NCI-H1092 (cell line): Measurements from ENCODE around the gene IFIT2.
"Not testable (repeated sequence)": the region's sequence is repeated elsewhere in the genome, so short reads cannot be mapped to it uniquely, and the experiment has no call there.

Experiments
- DNase-seq: peaks from one replicate; lab custom pipeline; 2025; lab: John Stamatoyannopoulos, UW

IFIT2 gene

DNA sequence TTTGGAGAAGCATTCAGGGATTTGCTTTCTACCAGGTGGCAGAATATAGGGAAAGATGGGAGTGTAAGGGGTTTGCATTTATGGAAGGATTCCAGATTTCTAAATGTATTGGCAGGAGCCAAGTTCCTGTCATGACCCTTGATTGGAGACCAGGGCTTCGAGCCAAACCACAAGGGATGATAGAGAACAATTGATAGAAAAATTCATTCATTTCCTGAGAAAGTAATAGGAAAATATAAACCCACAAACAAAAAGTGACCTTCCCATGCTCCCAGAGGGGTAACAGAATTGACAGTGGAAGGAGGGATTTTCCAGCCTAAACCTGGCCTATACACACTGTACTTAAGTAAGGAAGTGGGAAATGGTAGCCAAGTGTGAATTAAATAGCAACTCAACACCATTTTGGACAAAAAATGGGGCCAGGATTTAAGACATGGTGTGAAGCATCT is 22.4 kb upstream of the IFIT2 start:
- no peak for DNase-seq

DNA sequence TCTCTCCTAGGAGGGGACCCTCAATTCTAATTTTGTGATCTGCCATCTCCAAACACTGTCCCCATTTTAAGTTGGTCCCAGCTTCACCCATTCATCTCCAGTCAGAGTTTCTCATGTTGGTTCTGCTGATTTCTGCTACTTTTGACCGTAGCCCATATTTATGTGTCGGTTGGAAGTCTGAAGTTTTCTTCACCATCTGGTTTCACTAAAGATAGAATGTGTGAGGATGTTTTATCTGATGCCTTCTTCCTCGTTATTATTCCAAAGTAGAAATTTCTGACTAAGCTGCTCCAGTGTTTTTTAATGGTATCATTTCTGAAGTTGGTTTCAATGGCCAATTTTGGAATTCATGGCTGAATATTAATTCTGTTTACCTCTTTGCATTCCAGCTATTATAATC is 21.3 kb upstream of the IFIT2 start:
- no peak for DNase-seq

DNA sequence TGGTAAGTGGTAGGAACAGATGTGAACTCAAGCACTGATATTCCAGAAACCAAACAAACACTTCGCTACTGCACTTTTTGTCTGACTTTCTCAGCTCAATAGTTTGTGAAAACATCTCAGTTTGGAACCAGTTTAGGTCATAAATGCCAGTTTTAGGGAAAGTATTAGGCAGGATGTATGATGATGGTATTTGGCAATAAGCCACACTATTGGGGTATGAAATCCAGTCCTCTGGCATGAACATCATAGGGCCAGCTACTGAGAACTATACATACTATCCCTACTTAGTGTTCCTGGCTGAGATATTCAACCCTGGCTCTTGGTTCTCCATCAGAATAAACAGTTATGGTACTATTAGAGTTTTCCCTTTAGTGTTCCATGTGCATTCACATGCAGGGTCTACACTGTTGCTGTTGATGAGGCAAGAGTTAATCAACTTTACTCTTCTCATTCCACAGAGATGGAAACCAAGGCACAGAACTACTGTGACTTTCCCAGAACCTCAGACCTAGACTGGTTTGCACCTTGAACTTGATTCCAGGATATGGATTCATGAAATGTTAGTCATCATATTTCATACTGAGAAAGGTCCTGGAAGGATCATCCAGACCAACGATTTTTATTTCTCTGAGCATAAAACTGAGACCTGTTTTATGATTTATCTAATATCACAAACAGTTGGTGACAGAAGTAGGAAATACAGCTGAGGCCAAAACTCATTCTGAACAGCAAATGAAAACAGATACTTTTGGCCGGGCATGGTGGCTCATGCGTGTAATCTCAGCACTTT is 20.0 kb upstream of the IFIT2 start:
- no peak for DNase-seq

DNA sequence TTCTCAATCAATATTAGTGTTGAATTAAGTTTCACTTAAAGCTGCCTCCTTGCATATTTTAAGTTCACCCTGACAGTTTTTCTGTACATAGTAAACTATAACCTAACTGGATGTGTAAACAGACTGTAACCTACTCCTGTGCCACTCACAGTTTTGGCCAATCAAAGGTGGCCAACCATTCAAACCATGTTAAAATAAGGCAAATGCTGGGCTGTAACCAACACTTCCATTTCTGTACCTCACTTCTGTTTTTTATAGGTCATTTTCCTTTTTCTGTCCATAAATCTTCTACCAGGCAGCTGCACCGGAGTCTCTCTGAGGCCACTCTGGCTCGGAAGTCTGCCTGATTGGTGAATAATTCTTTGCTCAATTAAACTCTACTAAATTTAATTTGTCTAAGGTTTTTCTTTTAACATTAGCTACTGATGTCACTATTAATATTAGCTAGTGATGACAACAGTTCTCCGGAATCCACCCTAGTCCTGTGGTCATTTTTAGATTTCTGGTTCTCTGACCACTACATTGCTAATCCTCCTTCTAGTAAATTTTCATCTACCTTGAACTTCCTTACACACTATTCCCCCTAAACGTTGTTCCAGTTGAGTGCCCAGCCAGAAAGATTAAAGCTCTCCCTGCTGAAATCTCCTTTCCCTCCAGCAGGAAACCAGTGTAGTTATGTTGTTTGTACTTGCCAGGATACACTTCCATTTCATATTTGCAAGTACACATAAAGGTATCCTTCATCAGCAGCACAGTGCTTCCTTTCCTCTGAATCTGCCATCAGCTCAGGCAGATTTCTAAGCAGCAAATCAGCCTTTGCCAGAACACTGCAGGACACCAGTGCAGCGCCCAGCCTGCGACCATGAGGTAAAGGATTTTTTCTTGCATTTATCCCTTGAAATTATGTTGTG is 18.6 kb upstream of the IFIT2 start:
- DNase-seq, result peak; percentile 30

DNA sequence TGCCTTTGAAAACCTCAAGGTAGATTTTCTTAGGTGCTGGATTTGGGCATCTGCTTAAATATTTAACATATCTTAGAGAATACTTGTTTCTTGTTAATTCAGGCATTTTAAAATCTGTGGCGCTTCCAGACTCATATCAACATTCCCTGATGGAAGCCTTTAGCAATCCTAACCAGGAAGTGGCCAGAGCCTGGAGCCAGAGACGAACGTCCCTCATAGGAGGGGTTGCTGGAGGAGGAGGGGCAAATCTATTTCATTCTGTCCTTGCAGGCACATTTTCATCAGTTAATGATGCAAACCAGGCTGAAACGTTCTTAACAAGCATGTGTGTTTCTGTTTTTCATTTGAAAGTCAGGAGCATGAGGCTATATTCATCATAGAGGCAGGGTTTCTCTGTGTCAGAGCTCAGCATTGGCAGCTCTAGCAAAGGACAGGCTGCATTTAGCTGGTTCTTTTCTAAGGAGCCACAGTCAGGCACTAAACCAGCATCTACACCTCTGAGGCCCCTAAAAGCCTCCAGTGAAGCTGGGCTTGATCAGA is 17.8 kb upstream of the IFIT2 start:
- peak; percentile 48 for DNase-seq

DNA sequence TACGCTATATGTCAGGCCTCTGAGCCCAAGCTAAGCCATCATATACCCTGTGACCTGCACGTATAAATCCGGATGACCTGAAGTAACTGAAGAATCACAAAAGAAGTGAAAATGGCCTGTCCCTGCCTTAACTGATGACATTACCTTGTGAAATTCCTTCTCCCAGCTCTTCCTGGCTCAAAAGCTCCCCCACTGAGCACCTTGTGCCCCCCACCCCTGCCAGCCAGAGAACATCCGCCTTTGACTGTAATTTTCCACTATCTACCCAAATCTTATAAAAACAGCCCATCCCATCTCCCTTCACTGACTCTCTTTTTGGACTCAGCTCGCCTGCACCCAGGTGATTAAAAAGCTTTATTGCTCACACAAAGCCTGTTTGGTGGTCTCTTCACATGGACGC is 17.1 kb upstream of the IFIT2 start:
- DNase-seq, result not testable (repeated sequence)

DNA sequence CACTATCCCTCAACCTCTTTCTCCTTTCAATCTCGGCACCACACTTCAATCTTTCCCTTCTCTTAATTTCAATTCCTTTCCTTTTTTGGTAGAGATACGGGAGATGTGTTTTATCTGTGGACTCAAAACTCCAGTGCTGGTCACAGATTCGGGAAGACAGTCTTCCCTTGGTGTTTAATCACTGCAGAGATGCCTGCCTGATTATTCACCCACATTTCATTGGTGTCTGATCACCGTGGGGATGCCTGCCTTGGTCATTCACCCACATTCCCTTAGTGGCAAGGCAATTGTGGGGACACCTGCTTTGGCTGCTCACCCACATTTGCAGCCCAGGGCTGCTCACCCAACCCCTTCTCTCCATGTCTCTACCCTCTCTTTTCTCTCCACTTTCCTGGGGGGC is 16.5 kb upstream of the IFIT2 start:
- not testable (repeated sequence) for DNase-seq

DNA sequence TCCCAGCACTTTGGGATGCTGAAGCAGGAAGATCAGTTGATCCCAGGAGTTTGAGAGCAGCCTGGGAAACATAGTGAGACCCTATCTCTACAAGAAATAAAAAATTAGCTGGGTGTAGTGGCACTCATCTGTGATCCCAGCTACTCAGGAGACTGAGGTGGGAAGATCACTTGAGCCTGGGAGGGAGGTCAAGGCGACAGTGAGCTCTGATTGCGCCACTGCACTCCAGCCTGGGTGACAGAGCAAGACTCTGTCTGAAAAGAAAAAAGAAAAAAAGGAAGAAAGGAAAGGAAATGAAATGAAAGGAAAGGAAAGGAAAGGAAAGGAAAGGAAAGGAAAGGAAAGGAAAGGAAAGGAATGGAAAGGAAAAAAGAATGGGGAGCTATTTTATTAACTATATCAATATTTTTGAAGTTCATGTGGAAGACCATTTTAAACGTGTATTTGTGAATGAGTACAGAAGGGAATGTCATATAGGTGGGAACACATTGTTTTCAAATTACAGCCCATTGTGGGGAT is 7.1 kb upstream of the IFIT2 start:
- no peak for DNase-seq

DNA sequence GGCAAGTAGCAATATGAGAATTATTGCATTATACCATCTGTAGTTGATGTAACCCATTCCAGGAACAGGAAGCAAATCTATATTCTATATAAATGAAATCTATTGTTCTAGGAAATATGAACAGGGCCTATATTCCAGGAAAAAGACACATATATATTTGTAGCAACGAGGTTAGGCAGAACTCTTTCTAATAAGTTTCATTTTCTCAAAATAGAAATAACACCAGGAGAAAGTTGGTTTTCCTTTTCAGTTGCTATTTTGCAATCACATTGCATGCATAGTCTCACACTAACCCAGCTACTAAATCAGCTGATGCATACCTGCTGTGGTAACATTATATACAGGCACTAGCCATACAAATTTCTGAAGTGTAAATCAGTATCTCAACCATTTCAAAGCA is 6.2 kb upstream of the IFIT2 start:
- DNase-seq, result no peak

DNA sequence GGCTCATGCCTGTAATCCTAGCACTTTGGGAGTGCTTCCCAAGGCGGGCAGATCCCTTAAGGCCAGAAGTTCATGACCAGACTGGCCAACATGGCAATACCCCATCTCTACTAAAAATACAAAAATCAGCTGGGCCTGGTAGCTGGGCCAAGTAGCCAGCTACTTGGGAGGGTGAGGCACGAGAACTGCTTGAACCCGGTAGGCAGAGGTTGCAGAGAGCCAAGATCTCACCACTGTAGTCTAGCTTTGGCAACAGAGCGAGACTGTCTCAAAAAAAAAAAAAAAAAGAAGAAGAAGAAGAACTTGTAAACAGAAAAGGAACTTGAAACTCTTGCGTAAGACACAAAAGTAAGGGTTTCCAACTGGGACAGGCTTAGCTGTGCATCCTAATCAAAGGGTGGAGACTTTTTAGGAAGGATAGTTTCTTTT is 5.6 kb upstream of the IFIT2 start:
- no peak for DNase-seq

DNA sequence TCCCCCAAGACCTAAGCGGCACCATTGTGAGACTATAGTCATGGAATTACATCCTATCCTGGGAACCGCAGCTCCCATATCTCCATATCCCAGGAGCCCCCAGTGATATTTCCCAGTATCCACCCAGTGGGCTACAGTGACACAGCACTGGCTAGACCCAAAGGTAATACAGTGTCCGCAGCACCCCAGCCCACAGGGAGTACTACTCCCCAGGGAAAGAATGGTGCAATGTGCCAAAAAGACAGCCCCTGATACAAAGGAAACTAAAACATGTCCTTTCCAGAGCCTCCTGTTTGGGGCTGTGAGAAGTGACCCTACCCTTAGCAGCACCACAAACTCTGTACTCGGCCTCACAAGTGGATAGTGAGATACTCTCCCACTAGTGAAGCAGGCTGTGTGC is 4.5 kb upstream of the IFIT2 start:
- no peak for DNase-seq

DNA sequence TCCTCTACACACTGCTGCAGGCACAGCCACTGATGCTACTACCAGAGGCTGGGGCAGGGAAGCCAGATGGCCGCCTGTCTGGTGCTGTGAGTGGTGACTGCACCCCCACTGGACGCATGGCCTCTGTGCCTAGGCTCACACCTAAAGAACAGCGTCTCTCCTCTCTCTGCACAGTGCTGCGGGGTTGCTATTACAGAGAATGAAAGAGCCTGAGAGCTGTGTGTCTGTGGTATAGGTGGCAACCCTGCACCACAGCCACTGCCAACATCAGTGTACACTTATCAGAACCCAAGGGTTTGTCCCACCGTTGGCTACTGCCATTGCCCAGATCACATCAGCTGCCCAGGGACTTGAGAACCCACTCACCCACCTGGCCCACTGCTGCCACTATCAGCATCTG is 4.1 kb upstream of the IFIT2 start:
- no peak for DNase-seq

DNA sequence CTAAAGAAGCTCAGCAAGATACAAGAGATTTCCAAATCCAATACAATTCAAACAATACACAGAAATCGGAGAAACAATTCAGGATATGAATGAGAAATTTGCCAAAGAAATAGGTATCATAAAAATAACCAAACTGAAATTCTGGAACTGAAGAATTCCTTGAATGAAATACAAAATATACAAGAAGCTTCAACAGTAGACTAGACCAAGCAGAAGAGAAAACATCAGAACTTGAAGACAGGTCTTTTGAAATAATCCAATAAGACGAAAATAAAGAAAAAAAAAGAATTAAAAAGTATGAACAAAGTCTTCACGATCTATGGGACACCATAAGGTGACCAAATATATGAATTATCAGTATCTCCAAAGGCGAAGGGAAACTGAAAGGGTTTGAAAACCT is 2.8 kb upstream of the IFIT2 start:
- no peak for DNase-seq

DNA sequence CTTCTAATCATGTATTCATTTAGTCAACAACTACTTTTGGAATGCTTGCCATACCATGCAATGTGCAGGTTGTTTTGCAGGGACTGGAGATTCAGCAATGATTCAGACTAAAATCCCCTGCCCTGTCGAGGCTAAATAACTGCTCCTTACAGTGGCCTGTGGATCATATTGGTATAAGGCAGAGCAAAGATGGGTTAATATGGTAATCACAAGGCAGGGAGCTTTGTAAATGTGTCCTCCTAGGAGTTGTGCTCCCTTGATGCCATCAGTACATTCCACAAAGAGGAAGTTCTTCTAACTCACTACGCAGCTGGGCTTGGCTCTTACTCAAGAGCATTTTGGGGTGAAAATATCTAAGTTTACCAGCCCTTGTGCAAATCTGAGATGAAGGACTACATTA is 614 bp upstream of the IFIT2 start:
- no peak for DNase-seq

DNA sequence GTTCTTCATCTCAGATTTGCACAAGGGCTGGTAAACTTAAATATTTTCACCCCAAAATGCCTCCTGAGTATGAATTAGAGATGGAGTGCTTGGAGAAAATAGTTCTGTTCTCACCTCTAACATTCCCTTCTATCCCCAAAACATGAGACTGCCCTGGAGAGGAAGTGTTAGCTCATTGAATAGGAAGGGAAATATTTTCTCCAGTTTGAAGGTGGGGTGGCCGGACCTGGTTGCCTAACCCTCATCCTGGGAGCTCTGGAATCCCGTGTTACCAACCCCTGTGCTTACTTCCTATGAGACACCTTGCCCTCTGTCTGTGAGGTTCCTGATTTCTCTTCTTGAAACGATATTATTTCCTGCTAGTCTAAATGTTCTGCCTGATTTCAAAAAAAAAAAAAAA is 779 bp downstream of the IFIT2 start:
- DNase-seq, result no peak

DNA sequence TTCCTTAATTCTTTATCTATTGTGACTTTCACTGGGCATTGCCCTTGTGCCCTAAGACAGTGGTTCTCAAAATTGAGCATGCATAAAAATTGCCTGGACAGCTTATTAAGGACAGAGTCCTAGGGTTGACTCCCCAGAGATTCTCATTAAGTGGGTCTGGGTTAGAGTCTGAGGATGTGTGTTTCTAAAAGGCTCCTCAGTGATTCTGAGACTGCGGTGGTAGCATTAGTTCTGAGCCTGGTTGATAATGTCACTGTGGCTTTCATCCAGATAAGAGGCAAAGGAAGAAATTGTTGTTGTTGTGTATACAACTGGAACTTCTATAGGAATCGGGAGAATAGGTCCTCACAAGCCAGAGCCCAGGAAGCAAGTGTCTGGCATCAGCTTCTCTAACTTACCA is 1.3 kb downstream of the IFIT2 start:
- DNase-seq, result no peak

DNA sequence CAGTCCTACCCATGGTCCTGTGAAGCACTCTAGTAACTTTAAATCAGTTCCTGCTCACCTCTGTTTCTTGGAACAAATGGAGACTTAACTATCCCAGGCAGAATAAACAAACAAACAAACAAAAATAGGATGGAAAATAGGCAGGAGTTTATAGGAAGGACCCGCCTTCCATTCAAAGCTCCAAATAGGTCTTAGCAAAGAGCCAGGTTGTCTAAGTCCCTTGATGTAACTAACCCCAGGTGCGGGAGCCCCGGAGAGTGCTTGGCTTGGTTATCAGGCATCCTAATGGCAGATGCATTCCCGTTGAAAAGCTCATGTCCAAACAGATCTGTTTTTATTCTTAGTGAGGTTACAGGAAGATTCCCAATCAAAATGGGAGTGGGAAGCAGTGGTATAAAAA is 2.2 kb downstream of the IFIT2 start:
- no peak for DNase-seq

DNA sequence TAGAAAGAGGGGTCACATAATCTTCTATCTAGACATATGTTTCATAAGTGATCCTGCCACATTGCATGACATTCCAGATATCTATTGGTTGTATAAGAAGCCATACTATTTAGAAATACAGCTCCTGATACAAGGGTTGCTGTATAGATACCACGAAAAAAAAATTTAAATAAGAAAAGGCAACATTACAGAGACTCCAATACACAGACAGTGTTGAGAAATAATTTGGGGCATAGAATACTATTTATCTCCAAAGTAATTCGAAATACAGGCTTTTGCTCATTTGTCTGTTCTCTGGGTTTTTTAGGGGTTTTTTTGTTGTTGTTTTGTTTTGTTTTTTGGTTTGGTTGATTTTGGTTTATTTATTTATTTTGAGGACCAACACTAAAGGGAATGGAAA is 2.6 kb downstream of the IFIT2 start:
- no peak for DNase-seq

DNA sequence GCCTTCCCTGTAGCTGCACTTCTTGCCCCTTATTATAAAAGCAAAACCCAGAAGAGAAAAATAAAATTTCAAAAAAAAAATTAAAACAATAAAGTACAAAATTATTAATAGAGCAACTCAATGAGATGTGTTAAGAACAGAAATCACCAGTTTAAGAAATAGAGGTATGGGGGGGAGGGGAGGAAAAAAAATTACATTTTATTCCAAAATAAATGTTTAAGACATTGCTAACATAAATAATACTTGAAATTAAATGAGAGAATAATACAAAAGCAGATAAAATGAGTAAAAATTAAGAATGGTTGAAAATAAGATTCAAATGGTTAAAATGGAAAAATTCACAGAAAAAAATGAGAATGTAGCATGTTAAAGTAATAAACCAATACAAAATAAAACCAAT is 3.1 kb downstream of the IFIT2 start:
- DNase-seq, result no peak

DNA sequence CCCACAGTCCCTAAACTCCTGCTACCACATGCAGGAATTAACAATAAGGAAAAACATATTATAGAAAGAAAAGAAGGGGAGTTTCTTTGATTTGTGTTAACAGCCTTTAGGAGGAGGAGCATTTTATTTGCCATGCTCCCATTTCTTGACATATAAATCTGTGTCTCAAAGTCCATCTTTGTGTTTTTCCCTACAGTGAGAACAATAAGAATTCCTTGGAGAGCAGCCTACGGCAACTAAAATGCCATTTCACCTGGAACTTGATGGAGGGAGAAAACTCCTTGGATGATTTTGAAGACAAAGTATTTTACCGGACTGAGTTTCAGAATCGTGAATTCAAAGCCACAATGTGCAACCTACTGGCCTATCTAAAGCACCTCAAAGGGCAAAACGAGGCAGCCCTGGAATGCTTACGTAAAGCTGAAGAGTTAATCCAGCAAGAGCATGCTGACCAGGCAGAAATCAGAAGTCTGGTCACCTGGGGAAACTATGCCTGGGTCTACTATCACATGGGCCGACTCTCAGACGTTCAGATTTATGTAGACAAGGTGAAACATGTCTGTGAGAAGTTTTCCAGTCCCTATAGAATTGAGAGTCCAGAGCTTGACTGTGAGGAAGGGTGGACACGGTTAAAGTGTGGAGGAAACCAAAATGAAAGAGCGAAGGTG is 4.1 kb downstream of the IFIT2 start:
- DNase-seq, result no peak

DNA sequence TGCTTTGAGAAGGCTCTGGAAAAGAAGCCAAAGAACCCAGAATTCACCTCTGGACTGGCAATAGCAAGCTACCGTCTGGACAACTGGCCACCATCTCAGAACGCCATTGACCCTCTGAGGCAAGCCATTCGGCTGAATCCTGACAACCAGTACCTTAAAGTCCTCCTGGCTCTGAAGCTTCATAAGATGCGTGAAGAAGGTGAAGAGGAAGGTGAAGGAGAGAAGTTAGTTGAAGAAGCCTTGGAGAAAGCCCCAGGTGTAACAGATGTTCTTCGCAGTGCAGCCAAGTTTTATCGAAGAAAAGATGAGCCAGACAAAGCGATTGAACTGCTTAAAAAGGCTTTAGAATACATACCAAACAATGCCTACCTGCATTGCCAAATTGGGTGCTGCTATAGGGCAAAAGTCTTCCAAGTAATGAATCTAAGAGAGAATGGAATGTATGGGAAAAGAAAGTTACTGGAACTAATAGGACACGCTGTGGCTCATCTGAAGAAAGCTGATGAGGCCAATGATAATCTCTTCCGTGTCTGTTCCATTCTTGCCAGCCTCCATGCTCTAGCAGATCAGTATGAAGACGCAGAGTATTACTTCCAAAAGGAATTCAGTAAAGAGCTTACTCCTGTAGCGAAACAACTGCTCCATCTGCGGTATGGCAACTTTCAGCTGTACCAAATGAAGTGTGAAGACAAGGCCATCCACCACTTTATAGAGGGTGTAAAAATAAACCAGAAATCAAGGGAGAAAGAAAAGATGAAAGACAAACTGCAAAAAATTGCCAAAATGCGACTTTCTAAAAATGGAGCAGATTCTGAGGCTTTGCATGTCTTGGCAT is 4.8 kb downstream of the IFIT2 start:
- DNase-seq, result no peak
